22Rv1 (cell line): Measurements from ENCODE around the gene GREM2.

ENCODE experiments used
- CTCF ChIP-seq: fragments of 450-650 bp; IDR thresholded peaks from 2 replicates; pipeline ENCODE4 v1.5.1; 2017; ENCODE audit warnings: mild to moderate bottlenecking
- ZFX ChIP-seq: fragments of 450-650 bp; IDR thresholded peaks from 2 replicates; pipeline ENCODE4 v1.6.1; 2017; ENCODE audit warnings: antibody characterized with exemption, borderline replicate concordance

- TF ChIP-seq CTCF: no peak
- TF ChIP-seq ZFX: no peak
These were observed 13.5 kb downstream of the GREM2 start for GRCh38 chr1:240598216-240599001.
